Effector memory CD8-positive, alpha-beta T cell (primary cell): ENCODE data around the gene DNAH6.

Experiments
- ATAC-seq: fragments of 150-1000 bp; cut with Tn5 transposase; replicated peaks from 2 replicates; pipeline ENCODE4 v1.10.0; 2021; ENCODE audit warnings: mild to moderate bottlenecking, moderate library complexity
- DNase-seq, 3 experiments: peaks; one replicate each; pipeline ENCODE4 v3.0.0; 2021
- H3K27ac Mint-ChIP-seq, 2 donors: one replicate each; pipeline ENCODE4 v1.8.0; 2022; ENCODE audit warnings: mild to moderate bottlenecking in 2 of 2, mixed read lengths in 2 of 2, moderate library complexity in 2 of 2
- H3K27me3 Mint-ChIP-seq, 2 donors: one replicate each; pipeline ENCODE4 v1.8.0; 2022; ENCODE audit warnings: mixed read lengths in 2 of 2
- H3K36me3 Mint-ChIP-seq: one replicate; pipeline ENCODE4 v1.8.0; 2022; ENCODE audit warnings: mild to moderate bottlenecking, moderate library complexity, mixed read lengths; ENCODE audit not compliant: insufficient read depth
- H3K4me1 Mint-ChIP-seq, 2 donors: one replicate each; pipeline ENCODE4 v1.8.0; 2022; ENCODE audit warnings: low read depth in 2 of 2, mixed read lengths in 2 of 2
- H3K4me3 Mint-ChIP-seq, 2 donors: one replicate each; pipeline ENCODE4 v1.8.0; 2022; ENCODE audit warnings: mild to moderate bottlenecking in 2 of 2, mixed read lengths in 2 of 2, moderate library complexity in 2 of 2
- H3K9me3 Mint-ChIP-seq, 2 donors: one replicate each; pipeline ENCODE4 v1.8.0; 2022; ENCODE audit warnings: mixed read lengths in 2 of 2

Gene DNAH6

DNA sequence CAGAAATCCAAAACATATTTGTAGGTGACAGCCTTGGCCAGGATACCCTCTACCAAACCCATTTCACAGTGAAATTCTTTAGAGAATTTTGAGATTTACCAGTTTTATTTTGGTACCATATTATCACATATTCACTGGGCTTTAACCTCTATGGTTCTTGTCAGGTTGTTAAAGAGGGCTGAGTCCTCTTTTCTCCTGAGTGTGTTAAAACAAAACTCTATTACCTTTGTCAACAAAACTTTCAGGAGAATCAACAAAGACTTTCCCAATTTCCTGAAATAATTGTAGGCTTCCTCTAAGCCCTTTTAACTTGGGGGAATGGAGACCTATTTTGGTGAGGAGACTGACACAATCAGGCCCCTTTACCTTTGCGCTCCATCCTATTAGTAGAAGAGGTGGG lies 209.4 kb downstream of the DNAH6 start:
- Mint-ChIP-seq H3K36me3 (no peaks in the 10 kb centered on the region), H3K27ac (no peak overlapping the region), H3K27me3 (no peaks in the 10 kb centered on the region), H3K9me3 (no peaks in the 10 kb centered on the region), H3K4me1 (peaks cover 10 to 11% of the 10 kb centered on the region in 2 donors), H3K4me3 (no peak overlapping the region)
- no peak for ATAC-seq
- DNase-seq = no peak

DNA sequence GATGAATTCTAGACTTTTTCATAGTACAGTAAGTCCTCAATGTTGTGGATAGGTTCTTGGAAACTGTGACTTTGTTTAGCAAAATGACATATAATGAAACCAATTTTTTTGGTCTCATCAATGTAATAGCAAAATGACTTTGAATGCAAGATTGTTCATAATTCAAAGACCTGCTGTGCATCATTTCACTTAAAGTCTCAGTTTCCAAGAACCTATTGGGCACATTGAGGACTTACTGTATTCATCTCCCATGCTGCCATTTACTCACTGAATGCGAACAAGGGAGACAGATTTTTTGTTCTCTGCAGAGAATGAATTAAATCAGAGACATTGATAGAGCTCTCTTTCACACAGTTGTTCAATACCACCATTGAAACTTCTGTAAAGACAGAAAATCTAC lies 211.0 kb downstream of the DNAH6 start:
- no peak for ATAC-seq

DNA sequence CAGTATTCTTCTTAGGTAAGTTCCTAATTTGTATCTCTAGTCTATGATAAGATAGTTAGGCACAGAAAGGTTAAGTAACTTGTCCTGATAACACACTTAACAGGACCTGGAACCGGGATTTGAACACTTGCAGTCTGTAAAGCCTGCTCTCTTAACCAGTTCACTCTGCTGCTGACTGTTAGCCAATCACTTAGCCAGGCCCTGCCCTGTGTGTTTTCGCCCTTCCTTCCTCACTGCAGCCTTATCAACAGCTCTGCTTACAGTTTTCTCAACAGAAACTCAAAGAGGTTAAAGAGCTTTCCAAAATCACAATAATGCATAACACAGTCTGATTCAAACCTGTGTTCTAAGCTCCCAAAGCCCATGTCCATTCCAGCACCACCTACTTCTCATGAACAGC lies 212.9 kb downstream of the DNAH6 start:
- DNase-seq = no peak
- H3K4me1 Mint-ChIP-seq = peaks cover 3 to 4% of the 10 kb centered on the region in 2 donors
- no peaks in the 10 kb centered on the region for H3K9me3 Mint-ChIP-seq
- H3K27me3 Mint-ChIP-seq = no peaks in the 10 kb centered on the region
- no peak overlapping the region for H3K27ac Mint-ChIP-seq
- no peak overlapping the region for H3K4me3 Mint-ChIP-seq
- no peaks in the 10 kb centered on the region for H3K36me3 Mint-ChIP-seq
- ATAC-seq = no peak

More for the DNA sequence above, 211.0 kb downstream of the DNAH6 start:
- no peak overlapping the region for H3K27ac Mint-ChIP-seq
- H3K9me3 Mint-ChIP-seq = no peaks in the 10 kb centered on the region
- H3K36me3 Mint-ChIP-seq = no peaks in the 10 kb centered on the region
- no peak overlapping the region for H3K4me3 Mint-ChIP-seq
- peaks cover 10 to 11% of the 10 kb centered on the region in 2 donors for H3K4me1 Mint-ChIP-seq
- no peaks in the 10 kb centered on the region for H3K27me3 Mint-ChIP-seq
- DNase-seq = no peak

DNA sequence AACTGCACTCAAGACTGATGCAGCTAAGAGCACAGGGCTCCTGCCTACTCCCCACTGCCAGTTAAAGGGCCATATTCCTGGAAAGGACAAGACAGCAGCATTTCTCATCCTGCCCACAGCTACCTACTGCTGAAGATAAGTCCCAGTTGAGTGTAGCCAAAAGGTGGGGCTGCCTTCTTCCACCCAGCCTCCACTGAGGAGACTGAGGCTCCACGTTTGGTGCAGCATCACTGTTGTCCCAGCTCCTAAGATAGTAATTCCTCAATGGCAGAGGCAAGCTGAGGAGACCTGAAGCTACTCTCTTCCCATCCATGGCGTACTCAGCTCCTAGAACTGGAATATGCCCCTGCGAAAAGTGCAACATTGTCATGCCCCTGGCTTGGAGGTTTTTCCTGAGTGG lies 214.9 kb downstream of the DNAH6 start:
- Mint-ChIP-seq H3K4me3 (no peak overlapping the region), H3K9me3 (no peaks in the 10 kb centered on the region), H3K27ac (peak overlapping the region in 1 of 2 donors; percentile 53), H3K27me3 (no peaks in the 10 kb centered on the region), H3K36me3 (no peaks in the 10 kb centered on the region), H3K4me1 (peaks cover 0 to 2% of the 10 kb centered on the region in 2 donors)
- no peak for ATAC-seq
- DNase-seq = no peak

DNA sequence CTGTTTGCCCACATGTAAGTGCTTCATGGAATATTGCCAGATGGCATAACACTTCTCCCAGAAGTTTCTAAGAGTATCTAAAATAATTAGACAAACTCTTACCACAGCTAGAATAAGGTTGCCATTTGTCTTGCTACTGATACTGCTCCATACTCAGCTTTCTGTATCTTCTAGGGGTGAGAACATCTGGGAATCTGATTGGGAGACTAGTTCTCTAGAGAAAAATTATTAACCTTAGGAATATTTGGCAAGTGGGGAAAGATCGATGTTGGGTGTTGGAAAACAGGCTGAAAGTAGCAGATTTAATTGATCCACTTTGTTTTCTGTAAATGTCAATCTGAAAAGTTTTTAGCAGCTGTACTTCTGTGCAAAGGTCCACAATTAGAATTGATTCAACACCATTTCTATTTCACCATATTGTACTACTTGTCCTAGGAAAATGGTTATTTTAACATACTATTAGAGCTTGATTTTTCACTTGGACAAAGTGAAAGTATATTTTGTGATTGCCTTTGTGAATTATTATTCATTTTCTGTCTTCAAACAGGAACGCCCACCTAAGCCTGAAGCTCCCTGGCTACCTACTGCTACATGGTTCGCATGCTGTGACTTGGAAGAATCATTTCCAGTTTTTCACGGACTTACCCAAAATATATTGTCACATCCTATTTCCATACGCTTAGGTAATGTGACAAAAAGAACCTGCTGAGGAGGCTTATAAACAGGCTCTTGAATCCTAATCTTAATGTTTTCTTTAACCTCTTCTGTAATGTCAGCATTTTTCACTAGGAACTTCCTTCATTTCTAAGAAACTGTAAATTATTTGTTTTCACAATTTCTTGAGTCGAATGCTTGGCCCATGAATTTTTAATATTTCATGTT lies 216.8 kb downstream of the DNAH6 start:
- Mint-ChIP-seq H3K36me3 (no peaks in the 10 kb centered on the region), H3K27me3 (peaks cover 0 to 1% of the 10 kb centered on the region in 2 donors), H3K4me3 (no peak overlapping the region), H3K4me1 (peaks cover 0 to 2% of the 10 kb centered on the region in 2 donors), H3K9me3 (no peaks in the 10 kb centered on the region), H3K27ac (peak overlapping the region in 1 of 2 donors; percentile 6)
- ATAC-seq = no peak
- DNase-seq = no peak

DNA sequence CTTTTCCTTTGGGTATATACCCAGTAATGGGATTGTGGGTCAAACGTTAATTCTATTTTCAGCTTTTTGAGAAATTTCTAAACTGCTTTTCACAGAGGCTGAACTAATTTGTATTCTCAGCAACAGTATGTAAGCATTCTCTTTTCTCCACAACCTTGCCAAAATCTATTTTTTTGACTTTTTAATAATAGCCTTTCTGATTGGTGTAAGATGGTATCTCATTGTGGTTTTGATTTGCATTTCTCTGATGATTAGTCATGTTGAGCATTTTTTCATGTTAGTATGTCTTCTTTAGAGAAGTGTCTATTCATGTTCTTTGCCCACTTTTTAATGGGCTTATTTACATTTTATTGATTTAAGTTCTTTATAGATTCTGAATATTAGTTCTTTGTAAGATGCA lies 219.1 kb downstream of the DNAH6 start:
- Mint-ChIP-seq H3K4me3 (no peak overlapping the region), H3K4me1 (peaks cover 0 to 2% of the 10 kb centered on the region in 2 donors), H3K27ac (no peak overlapping the region), H3K27me3 (peaks cover 0 to 9% of the 10 kb centered on the region in 2 donors), H3K36me3 (no peaks in the 10 kb centered on the region), H3K9me3 (no peaks in the 10 kb centered on the region)
- DNase-seq (no peak), ATAC-seq (no peak)

DNA sequence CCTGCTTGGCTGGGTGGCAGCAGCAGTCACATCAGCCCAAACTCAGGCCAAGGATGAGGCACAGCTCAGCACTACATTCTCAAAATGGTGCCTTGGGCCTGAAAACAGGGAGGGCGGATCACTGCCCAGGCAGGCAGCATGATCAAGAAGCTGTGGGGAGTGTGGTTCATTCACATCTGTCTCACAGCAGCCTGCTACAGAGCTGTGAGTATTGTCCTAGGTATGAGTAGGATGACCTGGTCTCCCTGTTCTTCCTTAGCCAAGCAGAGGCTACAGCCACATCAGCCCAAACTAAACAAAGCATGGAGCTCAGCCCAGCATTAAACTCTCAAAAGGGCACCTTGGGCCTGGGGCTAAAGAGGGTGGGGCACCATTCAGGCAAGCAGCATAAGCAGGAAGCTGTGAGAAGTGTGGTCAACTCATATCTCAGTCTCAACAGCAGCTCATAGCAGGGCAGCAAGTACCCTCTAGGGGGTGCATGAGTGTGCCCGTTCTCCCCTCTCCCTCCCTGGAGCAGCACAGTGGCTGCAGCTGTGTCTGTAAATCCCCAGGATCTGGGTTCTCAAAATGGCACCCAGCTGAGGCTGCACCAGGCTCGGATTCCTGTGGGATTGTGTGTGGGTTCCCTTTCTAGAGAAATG lies 225.0 kb downstream of the DNAH6 start:
- Mint-ChIP-seq H3K4me3 (peak overlapping the region in 1 of 2 donors; percentile 44), H3K4me1 (peaks cover 15 to 23% of the 10 kb centered on the region in 2 donors), H3K27me3 (peaks cover 0 to 9% of the 10 kb centered on the region in 2 donors), H3K9me3 (no peaks in the 10 kb centered on the region), H3K27ac (peak overlapping the region; percentile 6 to 67), H3K36me3 (no peaks in the 10 kb centered on the region)
- ATAC-seq = peak; percentile 99
- DNase-seq = peak; percentile 35 to 54 (median 44)

DNA sequence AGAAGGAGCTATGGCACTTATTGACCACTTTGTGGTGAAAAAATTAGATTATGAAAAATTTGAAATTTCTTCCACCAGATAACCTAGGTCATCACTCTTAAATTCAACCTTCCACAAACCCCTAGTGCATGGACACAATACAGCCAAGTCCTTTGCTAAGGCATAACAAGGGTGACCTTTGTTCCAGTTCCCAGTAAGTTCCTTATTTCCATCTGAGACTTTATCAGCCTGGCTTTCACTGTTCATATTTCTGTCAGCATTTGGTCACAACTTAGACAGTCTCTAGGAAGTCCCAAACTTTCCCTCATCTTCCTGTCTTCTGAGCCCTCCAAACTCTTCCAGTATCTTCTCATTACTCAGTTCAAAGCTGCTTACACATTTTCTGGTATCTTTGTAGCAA lies 232.0 kb downstream of the DNAH6 start:
- Mint-ChIP-seq H3K27ac (no peak overlapping the region), H3K4me3 (no peak overlapping the region), H3K4me1 (no peaks in the 10 kb centered on the region), H3K9me3 (no peaks in the 10 kb centered on the region), H3K36me3 (no peaks in the 10 kb centered on the region), H3K27me3 (no peaks in the 10 kb centered on the region)
- no peak for DNase-seq
- no peak for ATAC-seq

DNA sequence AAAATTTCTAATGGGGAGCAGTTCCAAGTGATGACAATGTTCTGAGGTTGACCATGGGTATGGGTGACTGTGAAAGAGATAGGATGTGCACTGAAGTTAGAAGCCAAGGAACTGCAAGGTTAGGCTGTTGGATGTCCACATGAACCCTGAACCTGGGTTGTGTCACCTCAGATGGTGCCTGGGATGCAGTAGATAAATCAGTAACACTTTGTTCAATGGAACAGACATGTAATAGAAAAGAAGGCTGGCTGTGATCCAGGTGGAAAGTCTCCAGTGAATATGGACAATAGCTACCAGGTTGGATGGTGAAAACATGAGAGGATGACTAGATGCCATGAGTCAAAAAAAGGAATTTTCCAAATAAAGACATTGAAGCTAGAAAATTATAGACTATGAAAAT lies 233.1 kb downstream of the DNAH6 start:
- no peaks in the 10 kb centered on the region for H3K9me3 Mint-ChIP-seq
- H3K27me3 Mint-ChIP-seq = no peaks in the 10 kb centered on the region
- H3K36me3 Mint-ChIP-seq = no peaks in the 10 kb centered on the region
- H3K4me3 Mint-ChIP-seq = no peak overlapping the region
- H3K4me1 Mint-ChIP-seq = no peaks in the 10 kb centered on the region
- ATAC-seq (no peak), DNase-seq (no peak)
- no peak overlapping the region for H3K27ac Mint-ChIP-seq

DNA sequence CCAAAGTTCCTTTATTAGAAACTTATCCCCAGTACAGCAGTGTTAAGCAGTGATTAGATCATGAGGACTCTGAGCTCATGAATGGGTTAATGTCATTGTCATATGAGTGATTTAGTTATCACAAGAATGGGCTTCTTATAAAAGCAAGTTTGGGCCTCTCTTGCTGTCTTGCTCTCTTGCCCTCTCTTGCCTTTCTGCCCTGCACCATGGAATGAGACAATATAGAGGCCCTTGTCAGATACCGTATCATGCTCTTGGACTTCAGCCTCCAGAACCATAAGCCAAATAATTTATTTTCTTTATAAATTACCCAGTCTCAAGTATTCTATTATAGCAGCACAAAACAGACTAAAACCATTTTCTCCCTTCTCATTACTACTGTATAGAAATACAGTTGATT lies 238.8 kb downstream of the DNAH6 start:
- H3K36me3 Mint-ChIP-seq = no peaks in the 10 kb centered on the region
- H3K27ac Mint-ChIP-seq = no peak overlapping the region
- ATAC-seq = no peak
- peaks cover 0 to 5% of the 10 kb centered on the region in 2 donors for H3K27me3 Mint-ChIP-seq
- H3K4me1 Mint-ChIP-seq = peaks cover under 1 to 5% of the 10 kb centered on the region in 2 donors
- H3K4me3 Mint-ChIP-seq = no peak overlapping the region
- DNase-seq = no peak
- H3K9me3 Mint-ChIP-seq = no peaks in the 10 kb centered on the region

DNA sequence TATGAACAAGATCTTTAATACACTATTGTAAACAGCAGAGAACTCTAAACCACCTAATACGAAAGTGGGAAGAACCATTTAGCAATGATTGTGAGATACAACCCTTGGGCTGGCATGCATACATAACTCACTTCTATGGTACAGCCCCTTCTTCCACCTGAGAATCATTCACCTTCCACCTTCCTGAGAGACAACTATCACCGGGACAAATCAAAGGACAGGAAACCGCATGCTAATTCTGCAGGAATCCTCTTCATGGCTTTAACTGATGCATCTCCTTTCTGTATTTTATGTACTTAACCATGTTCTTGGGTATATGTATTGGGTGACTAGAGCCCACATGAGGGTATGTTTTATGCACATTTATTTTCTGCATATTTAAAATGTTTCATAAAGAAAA lies 241.3 kb downstream of the DNAH6 start:
- Mint-ChIP-seq H3K4me1 (peaks cover 5 to 8% of the 10 kb centered on the region in 2 donors), H3K36me3 (no peaks in the 10 kb centered on the region), H3K27ac (no peak overlapping the region), H3K27me3 (peaks cover 0 to 5% of the 10 kb centered on the region in 2 donors), H3K9me3 (no peaks in the 10 kb centered on the region), H3K4me3 (no peak overlapping the region)
- no peak for ATAC-seq
- DNase-seq = no peak

DNA sequence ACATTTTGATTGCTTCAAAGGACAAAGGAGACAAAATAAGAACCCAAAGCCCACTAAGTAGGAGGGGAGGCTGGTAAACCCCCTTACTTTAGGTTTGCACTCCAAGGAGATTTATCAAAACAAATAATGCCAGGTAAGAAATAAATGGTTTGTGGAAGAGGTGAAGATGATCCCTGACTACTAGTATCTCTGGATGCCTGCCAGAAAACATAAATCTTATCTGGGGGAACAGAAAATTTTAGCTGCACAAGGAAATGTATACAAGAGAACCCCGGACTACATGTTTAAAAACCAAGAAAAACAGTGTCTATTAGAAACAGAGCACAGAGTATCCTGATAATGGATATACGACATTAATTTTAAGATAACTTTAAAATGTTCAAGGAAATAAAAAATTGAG lies 250.5 kb downstream of the DNAH6 start:
- Mint-ChIP-seq H3K4me1 (peaks cover 0 to 5% of the 10 kb centered on the region in 2 donors), H3K4me3 (no peak overlapping the region), H3K27ac (peak overlapping the region in 1 of 2 donors; percentile 26), H3K9me3 (peaks cover 7 to 9% of the 10 kb centered on the region in 2 donors), H3K27me3 (no peaks in the 10 kb centered on the region), H3K36me3 (no peaks in the 10 kb centered on the region)
- DNase-seq (no peak), ATAC-seq (no peak)

DNA sequence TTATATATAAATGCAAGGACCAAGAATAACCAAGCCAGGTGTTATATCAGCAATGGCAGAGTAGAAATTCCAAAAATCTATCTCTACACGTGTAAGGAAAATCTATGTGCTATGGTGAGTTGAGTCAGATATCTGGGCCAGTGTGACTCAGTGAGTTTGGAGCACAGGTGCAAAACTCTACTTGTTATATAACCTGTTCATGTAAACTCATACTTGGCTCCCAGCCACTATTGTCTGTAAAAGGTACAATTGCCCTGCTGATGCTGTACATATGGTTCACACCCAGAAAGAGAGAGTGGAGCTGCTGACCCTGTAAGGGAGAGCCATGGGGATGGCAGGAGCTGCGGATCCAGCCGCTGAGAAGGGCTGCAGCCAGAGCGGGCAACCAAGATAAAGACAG lies 252.5 kb downstream of the DNAH6 start:
- Mint-ChIP-seq H3K36me3 (no peaks in the 10 kb centered on the region), H3K27me3 (no peaks in the 10 kb centered on the region), H3K9me3 (peaks cover 7 to 15% of the 10 kb centered on the region in 2 donors), H3K4me1 (peaks cover 0 to 5% of the 10 kb centered on the region in 2 donors), H3K27ac (no peak overlapping the region), H3K4me3 (no peak overlapping the region)
- no peak for ATAC-seq
- DNase-seq = no peak

DNA sequence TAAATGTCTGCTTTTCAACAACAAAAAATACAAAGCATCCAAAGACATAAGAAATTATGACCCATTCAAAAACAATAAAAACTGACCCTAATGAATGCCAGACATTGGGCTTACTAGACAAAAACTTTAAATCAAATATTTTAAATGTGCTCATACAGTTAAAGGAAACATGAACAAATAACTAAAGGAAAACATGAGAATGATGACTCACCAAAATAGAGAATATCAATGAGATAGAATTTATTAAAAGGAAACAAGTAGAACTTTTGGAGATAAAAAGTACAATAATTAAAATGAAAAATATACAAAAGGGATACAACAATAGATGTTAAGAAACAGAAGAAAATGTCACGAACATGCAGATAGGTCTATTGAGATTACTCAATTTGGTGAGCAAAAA lies 254.0 kb downstream of the DNAH6 start:
- no peak overlapping the region for H3K27ac Mint-ChIP-seq
- H3K9me3 Mint-ChIP-seq = peaks cover 8 to 25% of the 10 kb centered on the region in 2 donors
- DNase-seq (no peak), ATAC-seq (no peak)
- no peaks in the 10 kb centered on the region for H3K36me3 Mint-ChIP-seq
- H3K4me1 Mint-ChIP-seq = peaks cover 0 to 5% of the 10 kb centered on the region in 2 donors
- no peak overlapping the region for H3K4me3 Mint-ChIP-seq
- H3K27me3 Mint-ChIP-seq = no peaks in the 10 kb centered on the region
